Epidermal melanocyte (primary cell): ENCODE data around the gene ITGA2B.
A peak's percentile ranks its signal among the peaks of the same experiment; 100 is the strongest.
"Not testable (repeated sequence)": the region's sequence is repeated elsewhere in the genome, so short reads cannot be mapped to it uniquely, and the experiment has no call there.

Experiments used
- DNase-seq: peaks from one replicate; pipeline ENCODE4 v3.0.0; 2011; ENCODE audit warnings: low spot score; ENCODE audit not compliant: insufficient read length

Gene ITGA2B

DNA sequence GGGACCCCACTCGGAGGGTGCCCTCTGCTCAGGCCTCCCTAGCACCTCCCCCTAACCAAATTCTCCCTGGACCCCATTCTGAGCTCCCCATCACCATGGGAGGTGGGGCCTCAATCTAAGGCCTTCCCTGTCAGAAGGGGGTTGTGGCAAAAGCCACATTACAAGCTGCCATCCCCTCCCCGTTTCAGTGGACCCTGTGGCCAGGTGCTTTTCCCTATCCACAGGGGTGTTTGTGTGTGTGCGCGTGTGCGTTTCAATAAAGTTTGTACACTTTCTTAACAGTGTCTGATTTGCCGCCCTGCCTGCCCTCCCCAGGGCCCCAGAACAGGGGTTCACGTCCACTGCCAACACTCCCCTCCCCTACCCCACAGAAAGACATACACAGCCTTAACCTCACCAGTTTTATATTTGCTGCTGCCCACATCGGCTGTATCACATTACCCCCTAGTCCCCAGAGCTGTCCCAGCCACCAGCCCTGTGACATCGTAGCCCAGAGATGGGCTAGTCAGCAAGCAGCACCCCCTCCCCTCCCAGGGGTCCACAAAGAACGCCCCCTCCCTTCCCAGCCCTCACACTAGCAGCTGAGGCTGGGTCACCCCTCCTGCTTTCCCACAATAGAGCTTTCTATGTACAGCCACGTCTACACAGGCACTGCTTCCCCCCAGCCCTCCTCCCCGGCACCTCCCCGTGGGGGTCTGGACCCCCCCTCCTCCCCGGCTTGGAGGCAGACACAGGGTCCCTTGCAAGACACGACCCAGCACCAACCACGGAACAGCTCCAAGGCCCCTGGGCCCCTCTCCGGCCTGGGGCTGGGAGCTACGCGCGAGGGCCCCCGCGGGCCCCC, 36.4 kb downstream of the ITGA2B start:
- DNase-seq = peak; percentile 14

DNA sequence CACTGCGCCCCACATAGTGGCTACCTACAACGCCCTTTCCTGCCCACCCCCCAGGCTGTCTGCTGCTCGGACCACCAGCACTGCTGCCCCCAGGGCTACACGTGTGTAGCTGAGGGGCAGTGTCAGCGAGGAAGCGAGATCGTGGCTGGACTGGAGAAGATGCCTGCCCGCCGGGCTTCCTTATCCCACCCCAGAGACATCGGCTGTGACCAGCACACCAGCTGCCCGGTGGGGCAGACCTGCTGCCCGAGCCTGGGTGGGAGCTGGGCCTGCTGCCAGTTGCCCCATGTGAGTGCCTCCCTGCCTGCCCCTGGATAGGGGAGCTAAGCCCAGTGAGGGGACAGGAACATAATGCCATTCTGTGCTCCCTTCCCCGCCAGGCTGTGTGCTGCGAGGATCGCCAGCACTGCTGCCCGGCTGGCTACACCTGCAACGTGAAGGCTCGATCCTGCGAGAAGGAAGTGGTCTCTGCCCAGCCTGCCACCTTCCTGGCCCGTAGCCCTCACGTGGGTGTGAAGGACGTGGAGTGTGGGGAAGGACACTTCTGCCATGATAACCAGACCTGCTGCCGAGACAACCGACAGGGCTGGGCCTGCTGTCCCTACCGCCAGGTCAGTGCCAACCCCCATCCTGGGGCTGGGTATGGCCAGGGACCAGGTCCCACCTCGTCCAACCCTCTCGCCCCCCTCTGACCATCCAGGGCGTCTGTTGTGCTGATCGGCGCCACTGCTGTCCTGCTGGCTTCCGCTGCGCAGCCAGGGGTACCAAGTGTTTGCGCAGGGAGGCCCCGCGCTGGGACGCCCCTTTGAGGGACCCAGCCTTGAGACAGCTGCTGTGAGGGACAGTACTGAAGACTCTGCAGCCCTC, 37.3 kb downstream of the ITGA2B start:
- DNase-seq = peak; percentile 16

DNA sequence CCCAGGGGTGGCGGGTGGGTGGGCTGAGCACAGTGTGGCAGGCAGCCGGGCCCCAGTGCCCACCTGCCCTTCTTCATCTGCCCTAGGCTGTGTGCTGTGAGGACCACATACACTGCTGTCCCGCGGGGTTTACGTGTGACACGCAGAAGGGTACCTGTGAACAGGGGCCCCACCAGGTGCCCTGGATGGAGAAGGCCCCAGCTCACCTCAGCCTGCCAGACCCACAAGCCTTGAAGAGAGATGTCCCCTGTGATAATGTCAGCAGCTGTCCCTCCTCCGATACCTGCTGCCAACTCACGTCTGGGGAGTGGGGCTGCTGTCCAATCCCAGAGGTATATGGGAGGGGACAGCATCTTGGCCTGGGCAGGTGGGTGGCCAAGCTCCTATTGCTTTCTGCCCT, 38.0 kb downstream of the ITGA2B start:
- DNase-seq = peak; percentile 7

- DNase-seq = peak; percentile 86
Measured at GRCh38 chr17:44350733-44351226, 38.7 kb downstream of the ITGA2B start.

GRCh38 chr17:44349553-44350070, 39.8 kb downstream of the ITGA2B start:
- DNase-seq = peak; percentile 13

DNA sequence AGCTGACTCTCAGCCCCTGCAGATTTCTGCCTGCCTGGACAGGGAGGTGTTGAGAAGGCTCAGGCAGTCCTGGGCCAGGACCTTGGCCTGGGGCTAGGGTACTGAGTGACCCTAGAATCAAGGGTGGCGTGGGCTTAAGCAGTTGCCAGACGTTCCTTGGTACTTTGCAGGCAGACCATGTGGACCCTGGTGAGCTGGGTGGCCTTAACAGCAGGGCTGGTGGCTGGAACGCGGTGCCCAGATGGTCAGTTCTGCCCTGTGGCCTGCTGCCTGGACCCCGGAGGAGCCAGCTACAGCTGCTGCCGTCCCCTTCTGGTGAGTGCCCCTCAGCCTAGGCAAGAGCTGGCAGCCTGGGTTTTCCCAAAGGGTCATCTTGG, 40.5 kb downstream of the ITGA2B start:
- peak; percentile 8 for DNase-seq

- DNase-seq = no peak
Measured at GRCh38 chr17:44348234-44348987, 41.0 kb downstream of the ITGA2B start.

GRCh38 chr17:44347206-44348055, 42.0 kb downstream of the ITGA2B start:
- DNase-seq = not testable (repeated sequence)

DNA sequence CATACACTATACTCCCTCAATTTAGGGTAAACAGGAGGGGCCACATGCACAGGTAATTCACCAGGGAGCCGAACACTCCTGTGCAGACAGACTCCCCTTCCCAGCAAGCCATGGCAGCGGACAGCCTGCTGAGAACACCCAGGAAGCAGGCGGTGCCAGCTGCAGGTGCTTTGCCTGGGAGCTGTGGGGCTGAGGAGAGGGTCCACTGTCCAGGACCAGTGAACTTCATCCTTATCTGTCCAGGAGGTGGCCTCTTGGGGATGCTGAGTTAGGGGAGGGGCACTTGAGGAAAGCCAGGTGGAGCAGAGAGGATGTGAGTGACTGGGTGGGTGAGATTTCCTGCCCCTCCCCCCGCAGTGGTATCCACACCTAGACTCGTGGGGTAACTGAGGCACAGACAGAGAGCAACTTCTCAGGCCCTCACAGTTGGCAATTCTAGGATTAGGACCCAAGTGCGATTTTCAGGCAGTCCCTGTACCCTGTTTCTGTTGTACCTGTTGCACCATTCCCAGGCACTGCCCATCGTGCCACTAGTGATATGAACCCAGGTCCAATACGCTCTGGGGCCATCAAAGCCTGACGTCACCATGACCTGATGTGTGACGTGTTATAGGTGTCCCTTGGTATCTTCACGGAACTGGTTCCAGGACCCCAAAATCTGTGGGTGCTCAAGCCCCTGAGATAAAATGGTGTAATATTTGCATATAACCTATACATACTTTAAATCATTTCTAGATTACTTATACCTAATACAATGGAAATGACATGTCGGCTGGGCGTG, 43.2 kb downstream of the ITGA2B start:
- no peak for DNase-seq

GRCh38 chr17:44345454-44346026, 43.9 kb downstream of the ITGA2B start:
- no peak for DNase-seq

- peak; percentile 100 for DNase-seq
Measured at GRCh38 chr17:44344939-44345453, 44.5 kb downstream of the ITGA2B start, which contains the start of gene GRN. Gene GRN (plus strand): TSS chr17:44345302. CDS start chr17:44349165, 3,863 bp downstream.

- DNase-seq = no peak
Measured at GRCh38 chr17:44343510-44344209, 45.8 kb downstream of the ITGA2B start.

- DNase-seq = not testable (repeated sequence)
Measured at GRCh38 chr17:44340553-44340952, 48.9 kb downstream of the ITGA2B start.

DNA sequence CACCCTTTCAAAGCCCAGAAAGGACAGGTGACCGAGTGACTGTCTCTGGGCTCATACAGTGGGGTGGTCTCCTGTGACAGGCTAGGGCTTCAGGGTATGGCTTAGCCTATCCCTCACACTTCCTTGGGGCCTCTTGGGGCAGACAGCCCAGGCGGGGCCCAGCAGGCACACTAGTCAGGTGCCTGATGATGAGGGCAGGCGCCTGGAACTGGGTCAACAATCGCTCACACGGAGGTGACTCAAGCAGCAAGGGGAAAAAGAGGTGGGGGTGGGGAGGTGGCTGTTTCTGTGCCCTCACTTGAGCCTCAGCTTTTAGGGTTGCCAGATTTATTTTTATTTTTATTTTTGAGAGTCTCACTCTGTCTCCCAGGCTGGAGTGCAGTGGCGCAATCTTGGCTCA, 50.7 kb downstream of the ITGA2B start:
- DNase-seq = no peak

DNA sequence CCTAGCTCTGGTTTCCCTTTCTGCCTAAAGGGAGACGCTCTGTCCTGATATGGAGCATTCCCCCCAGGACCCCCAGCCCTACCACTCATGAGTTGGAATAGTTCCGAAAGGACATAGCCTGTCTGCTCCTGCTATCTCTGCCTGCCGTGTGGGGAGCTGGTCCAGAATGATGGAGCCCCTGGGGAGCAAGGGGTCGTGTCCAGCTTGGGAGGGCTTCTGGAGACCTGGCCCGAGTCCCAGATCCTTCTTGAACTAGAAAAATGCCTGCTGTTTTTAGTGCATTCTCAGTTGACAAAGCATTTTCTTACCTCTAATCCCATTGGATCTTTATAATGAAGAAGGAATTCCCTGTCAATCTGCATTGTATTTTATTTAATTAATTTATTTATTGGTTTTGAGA, 53.5 kb downstream of the ITGA2B start:
- DNase-seq = no peak

GRCh38 chr17:44335564-44335963, 53.9 kb downstream of the ITGA2B start:
- DNase-seq = no peak

GRCh38 chr17:44334727-44335126, 54.7 kb downstream of the ITGA2B start:
- no peak for DNase-seq

DNA sequence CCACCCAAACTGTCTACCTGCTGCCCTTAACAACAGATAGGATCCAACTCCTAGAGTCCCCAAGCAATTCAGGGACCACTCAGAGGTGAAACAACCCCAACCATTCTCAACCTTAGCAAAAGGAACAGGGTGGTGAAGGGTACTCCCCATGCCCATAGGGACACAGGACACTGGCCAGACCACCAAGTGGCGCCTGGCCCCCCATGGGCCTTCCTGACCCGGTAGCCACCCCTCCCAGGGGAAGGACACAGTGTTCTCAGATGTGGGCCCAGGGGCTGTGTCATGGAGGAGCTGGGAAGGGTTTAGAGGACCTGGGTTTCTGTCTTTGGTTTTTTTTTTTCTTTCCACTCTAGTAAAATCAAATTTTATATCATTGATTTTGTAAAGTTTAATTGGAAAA, 55.1 kb downstream of the ITGA2B start:
- no peak for DNase-seq
